ENCODE measurements around the gene KRT3.

KRT3 gene

DNA sequence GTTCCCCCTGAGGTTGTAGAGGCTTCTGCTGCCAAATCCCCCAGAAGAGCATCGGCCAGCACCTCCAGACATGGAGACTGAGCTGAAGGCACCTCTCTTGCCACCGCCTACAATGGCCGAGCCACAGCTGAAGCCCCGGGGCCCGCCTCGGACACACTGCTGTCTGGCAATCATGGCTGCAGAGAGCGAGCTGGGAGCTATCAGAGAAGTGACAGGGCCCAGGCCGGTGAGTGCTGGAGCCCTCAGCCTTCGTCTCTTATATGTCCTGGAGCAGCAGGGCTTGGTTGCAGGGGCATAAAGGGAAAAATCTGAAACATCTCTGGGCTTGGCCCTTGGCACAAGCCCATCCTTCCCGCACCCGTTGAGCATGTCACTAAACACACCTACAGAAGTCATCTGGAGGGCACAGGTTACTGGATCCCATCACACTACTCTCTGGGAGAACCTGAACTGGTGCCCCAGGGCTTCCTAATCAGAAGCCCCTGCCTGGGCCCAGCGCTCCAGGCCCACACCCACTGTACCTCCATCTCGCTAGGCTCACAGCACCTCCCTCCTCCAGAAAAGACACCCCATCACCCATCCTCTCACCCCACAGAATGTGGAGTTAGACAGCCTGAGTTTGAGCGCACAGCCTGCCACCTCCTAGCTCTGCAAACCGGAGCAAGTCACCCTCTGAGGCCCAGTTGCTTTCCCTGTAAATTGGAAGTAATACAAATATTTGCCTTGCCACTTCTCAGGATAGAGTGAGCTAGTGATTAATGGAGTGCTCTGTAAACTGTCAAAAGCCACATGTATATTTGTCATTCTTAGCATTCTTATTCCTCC lies 18.2 kb upstream of the KRT3 start, which contains the start of gene KRT4:
Gene KRT4, minus strand, starts transcription at position 232 of the 825 bp plus-strand sequence. Its CDS starts 58 bp downstream, at position 174.
- no peak for DNase-seq (ENCODE audit: low read depth)

DNA sequence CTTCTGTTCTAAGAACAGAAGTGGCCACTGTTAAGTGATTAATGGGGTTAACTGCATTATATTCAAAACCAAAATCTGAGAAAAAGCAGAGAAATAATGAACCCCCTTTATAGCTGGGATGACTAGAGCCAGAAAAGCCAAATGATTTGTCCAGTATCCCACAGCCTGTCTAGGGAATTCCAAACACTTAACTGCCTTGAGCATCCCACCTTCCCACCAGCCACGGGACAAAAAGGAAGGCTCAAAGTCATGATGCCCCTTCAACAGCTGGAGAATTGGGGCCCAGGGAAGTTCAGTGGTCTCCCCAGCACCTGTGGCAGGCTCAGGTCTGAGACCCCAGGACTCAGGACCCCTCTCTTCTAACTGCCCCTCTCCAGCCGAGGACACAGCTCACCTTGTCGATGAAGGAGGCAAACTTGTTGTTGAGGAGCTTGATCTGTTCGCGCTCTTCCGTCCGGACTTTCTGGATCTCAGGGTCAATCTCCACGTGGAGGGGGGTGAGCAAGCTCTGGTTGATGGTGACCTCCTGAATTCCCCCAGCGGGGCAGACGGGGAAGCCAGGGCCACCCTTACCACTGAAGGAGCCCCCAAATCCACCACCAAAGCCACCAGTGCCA lies 17.4 kb upstream of the KRT3 start:
- no peak for DNase-seq (ENCODE audit: low read depth)

DNA sequence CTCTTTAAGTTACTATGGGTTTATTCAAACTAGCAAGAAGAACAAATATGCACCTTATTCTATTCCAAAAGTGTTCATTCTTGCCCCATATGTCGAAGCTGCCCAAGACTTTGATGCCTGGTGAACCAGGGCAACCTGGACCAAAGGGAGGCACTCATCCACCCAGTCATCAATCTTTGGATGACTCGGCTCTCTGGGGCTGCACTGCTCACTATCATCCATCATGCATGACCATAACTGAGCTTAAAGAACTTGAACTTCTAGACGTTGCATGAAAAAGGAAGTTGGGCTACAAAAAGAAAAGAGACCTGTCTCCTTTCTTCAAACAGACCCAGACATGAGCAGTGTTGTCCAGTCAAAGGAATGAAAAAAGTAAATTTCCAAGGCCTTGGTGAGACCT lies 16.8 kb upstream of the KRT3 start:
- no peak for DNase-seq (ENCODE audit: low read depth)

DNA sequence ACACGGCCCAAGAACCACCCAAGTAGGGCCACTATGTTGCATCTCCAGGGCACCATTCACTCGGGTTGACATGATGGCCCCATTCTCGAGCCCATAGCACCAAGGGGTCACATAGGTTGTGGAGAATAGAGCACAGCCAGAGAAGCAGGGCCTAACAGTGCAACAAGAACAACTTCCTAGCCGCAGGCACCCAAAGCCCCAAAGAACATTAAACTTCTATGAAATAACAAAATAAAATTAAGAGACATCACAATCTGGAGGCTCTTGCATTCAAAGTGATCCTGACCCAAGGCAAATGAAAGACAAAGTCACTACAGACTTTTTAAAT lies 16.1 kb upstream of the KRT3 start:
- no peak for DNase-seq (ENCODE audit: low read depth)

DNA sequence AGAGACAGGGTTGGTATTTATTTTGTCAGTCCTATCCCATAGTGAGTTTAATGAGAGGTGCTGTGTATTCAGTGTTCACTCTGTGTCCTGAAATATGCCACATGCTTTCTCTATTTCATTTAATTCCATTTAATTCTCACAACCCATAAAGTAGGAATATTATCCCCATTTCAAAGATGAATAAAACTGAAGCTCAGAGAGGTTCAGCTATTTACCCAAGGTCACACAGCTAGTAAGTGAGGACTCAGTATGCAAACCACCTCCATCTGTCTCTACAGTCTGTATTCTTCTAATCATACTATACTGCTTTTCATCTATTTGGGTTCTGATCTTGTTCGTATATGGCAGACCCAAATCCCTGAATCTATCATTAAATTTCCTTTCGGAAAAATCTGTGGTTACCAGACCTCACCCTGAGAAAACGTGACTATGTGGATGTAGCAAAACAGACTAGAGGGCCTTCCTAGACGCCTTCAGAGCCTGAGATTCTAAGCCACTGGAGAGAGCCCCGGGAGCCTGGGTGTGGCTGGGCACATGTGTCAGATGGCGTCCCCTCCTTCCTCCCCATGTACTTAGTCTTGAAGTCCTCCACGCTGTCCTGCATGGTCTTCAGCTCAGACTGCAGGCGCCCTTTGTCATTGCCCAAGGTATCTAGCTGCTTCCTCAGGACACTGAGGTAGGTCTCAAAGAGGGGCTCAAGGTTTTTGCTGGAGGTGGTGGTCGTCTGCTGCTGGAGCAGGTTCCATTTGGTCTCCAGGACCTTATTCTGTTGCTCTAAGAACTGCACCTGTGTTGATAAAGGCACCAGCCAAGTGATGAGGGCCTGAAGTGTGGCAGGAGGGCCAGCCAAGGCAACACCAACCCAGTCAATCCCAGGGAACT lies 15.5 kb upstream of the KRT3 start:
- DNase-seq (ENCODE audit: low read depth): no peak

DNA sequence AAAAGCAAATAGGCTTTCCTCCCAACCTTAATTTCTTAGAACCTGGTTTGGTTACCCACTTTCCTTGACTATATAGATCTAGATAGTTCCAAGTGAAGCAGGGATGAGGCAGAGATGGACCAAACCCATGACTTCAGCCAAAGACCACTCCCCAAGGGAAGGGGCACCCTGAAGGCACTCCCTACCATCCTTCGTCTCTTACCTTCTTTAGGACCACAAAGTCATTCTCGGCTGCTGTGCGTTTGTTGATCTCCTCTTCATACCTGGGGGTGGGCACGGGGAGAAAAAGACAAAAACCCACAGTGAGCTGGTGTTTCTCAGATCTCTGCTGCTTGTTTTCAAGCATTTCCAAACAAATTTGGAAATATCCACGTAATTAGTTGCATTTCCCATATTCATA lies 14.6 kb upstream of the KRT3 start:
- no peak for DNase-seq (ENCODE audit: low read depth)

DNA sequence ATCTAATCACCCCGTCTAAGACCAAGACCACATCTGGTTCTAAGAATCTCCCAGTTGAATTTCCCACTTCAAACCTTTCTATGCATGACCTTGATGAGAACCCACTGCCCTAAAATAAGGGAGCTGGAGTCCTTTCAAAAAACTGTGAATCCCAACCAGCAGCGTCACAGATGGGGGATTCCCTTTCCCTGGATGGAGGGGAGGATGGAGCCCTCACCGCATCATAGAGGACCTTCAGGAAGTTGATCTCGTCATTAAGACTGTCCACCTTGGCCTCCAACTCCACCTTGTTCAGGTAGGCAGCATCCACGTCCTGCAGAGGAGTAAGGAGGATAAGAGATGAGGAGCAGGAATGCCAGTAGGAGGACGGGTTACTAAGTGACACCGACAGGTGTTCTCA lies 13.2 kb upstream of the KRT3 start:
- no peak for DNase-seq (ENCODE audit: low read depth)

DNA sequence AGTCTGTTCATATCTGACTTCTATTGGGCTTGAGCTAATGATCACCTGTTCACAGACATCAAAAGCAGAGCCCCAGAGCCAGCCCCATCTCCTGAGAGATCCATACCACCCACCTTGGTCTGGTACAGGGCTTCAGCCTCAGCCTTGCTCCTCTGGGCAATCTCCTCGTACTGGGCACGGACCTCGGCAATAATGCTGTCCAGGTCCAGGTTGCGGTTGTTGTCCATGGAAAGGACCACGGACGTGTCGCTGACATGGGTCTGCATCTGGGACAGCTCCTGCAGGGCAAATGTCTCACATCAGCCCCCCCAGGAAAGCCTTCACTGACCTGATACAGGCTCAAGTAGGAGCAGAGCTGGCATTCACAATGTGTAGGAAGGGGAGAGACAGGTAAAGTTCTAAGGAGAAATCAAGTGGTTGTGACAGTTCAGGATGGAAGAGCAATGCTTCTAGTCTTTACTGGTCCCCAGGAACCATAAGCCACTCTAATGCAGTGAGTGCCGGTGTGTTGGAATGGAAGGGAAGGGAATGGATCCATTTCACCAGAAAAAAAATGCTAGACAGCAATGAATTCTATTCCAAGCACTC lies 12.8 kb upstream of the KRT3 start:
- no peak for DNase-seq (ENCODE audit: low read depth)

DNA sequence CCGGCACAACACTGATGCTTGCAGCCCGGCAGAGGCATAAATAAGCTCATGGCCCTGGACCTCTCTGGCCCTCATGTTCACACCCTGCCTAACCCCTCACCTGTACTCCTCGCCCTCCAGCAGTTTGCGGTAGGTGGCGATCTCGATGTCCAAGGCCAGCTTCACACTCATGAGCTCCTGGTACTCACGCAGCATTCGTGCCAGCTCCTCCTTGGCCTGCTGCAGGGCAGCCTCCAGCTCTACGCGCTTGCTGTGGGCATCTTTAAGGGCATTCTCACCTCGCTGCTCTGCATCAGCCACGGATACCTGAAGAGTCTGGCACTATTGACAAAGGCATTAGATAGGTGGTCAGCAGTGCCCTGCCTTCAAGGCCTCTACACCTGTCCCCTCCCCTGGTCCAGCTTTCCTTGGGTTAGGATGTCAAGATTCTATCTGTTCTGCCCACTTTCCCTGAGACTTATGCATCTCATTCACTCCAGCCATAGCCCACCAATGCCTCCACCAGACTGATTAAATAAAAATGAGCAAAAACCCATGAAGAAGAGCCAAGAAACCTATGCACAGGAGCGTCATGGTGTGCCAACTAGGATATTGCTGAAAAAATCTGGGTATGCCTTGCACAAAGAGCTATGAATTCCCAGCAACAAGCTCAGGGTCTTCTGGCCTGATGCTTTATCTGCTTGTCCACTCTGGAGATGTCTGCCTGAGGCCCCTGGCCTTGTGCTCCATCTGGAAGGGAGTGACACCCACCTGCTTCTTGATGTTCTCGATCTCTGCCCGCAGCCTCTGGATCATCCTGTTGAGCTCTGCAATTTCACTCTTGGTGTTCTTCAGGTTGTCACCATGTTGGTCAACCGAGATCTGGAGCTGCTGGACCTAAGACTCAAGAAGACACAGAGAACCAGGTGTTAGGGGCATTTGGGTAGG lies 11.9 kb upstream of the KRT3 start:
- DNase-seq (ENCODE audit: low read depth): no peak

DNA sequence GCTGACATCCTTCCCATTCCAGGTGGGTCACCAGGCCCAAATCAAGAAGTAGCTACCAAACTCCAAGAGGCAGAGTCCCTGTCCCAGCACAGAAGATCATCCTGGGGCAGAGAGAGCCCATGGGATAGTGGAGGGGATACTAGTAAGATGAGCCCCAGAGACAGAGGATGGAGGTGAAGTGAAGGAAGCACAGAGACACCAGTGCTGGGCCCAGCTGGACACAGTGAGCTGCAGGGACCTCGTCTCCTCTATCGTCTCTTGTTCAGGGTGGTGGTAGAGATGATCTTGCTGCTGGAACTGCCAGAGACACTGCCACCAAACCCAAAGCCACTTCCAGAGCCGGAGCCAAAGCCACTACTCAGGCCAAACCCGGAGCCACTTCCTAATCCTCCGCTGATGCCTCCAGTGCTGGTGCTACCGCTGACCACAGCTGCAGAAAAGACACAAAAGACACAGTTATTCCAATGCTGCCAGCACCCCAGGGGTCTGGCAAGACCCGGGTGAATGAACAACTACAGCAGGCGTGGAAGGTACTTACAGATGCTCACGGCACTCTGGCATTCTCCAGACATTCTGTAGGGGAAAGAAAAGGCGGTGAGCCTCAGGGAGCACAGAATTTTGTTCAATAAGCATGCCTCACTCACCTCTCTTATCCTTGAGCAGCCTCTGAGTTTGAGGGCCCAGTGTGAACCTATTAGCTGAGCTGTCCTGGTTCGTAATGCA lies 11.1 kb upstream of the KRT3 start:
- no peak for DNase-seq (ENCODE audit: low read depth)

DNA sequence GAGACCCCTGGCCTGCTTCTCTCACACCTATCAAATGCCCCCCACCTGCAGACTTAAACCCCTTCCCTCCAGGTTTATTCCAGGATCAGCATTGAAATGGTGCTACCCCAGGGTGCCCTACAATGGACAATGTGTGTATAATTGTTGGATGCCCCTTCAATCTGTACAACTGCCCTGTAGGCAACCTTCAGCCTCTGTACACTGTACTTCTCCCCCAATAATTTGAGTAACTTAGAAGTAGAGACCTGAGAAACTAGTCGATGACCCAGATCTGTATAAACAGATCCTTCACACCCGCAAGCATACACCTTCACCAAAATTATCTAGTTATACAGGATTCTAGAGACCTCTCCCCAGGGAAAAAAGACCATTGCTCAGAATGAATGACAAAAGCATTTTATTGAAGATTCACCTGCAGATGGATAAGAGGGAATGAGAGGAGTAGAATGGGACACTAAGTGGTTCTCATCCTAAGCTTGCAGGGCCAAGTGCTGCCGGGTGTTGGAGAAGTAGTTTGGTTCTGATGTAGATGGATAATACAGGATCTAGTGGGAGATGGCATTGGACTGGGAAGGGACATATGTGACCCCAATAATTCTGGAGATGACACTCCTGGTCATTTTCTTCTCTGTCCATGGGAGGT lies 10.4 kb upstream of the KRT3 start:
- DNase-seq (ENCODE audit: low read depth): no peak

DNA sequence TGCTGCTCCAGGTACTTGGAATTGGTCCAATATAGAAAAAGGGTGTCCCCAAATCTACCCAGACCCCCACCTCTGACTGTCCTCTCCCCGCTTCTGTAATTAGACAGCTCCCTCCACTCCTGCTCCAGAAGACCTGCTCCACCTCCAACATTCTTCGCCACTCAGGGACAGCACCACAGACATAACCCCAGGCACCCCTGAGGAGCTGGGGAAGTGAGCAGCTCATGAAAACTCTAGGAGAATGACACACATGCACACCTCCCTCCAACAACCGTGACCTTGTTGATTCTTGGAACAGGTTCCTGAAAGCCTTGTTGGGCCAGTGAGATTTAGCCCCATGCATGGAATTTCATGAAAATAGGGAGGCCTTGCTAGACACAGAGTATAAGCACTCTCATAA lies 9.8 kb upstream of the KRT3 start:
- no peak for DNase-seq (ENCODE audit: low read depth)

DNA sequence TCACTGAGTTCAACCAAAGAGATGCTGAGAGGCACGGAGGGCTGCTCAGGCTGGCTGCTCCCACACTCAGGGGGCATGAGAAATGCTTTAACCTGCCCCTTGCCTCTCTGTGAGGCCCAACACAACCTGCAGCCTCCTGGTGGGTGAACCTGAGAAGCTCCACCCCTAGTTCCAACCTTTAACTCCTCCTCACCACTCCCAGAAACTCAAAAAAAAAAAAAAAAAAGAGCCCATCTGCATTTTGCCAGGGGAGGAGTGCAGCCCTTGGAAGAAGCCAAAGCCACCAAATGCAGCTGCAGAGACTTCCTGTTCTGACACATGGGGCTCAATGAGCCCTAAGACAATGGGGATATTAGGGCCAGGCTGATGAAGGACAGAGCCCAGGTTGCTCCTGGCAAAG lies 9.1 kb upstream of the KRT3 start:
- DNase-seq (ENCODE audit: low read depth): no peak

DNA sequence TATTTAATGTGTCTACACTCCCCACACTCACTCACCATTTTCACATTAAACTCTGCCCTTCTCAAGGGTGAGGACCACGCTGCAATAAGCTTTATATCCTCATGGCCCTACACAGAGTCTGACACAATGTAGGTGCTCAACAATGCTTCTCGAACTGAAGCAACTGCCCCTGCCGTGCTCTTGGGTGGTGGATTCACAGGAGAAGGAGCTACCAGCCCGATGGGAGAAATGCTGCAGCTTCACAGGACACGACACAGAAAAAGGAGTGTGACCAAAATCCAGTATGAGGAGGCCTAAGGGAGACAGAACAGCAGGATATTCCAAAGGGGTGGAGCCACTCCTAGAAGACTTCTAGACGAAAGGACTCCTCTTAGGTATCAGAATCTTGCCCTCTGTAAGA lies 6.5 kb upstream of the KRT3 start:
- DNase-seq (ENCODE audit: low read depth): no peak

DNA sequence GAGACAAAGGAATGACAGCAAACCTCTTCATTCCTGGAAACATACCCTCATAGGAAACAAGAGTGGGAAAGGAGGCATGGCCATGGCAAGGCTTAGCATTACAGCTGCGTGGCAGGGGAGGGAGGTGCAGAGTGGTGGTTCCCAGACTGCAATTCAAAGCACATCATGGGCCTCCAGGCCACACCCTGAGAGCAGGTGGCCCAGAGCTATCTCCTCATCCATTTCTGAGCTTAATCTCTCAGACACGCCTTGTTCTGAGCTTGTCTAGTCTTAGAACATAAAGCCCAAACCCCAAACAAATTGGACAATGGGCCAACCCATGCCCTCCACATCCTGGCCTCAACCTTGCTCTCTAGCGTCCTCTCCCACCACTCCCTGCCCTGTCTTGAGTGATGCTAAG lies 5.9 kb upstream of the KRT3 start:
- DNase-seq (ENCODE audit: low read depth): no peak

DNA sequence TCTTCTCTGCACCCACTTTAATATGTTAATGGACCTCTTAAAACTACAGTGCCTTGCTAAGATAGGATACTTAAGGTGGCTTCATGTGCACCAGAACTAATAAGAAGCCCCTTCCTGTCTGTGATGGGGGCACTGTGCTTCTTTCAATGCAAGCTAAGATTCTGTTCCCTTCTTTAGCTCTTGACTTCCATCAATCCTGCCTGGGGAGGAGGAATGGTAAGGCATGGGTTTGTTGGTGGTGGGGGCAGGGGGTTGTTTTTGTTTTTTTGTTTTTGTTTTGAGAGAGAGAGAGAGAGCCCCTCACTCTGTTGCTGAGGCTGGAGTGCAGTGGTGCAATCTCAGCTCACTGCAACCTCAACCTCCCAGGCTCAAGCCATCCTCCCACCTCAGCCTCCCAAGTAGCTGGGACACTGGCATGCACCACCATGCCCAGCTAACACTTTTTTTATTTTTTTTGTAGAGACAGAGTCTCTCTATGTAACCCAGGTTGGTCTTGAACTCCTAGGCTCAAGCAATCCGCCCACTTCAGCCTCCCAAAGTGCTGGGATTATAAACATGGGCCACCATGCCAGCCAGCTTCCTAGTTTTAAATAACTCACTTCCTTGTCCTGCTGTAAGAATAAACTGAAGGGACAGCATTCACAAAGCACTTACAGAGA lies 4.5 kb upstream of the KRT3 start:
- DNase-seq (ENCODE audit: low read depth): no peak

DNA sequence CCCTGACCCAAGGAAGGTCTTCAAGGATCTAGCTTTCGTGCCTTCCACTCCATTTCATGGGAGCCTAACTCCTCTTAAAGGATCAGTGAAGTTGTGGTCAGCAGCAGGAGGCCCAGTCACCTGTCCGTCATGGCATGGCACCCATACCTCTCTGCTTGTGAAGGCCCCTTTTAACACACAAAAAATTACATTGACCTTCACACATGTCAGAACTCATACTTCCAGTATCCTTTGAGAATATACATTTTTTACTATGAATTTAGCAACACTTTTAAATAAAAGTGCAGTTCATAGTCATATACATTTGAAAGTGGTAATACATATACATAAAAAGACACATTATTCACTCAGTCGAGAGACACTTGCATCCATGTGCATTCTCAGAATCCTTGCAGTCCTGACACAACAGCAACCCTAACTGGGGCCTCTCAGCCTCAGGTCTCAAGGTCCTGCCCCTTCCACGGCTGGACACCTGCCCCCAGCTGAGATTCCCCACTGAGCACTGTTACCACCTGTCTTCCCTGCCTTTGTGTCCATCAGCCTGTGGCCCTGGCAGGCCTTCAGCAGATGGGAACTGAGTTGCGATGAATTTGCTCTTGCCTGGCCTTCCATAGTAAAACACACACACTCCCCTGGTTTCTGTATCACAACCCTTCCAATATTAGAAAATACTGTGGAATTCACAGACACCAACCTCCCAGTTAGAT lies 3.7 kb upstream of the KRT3 start:
- no peak for DNase-seq (ENCODE audit: low read depth)

DNA sequence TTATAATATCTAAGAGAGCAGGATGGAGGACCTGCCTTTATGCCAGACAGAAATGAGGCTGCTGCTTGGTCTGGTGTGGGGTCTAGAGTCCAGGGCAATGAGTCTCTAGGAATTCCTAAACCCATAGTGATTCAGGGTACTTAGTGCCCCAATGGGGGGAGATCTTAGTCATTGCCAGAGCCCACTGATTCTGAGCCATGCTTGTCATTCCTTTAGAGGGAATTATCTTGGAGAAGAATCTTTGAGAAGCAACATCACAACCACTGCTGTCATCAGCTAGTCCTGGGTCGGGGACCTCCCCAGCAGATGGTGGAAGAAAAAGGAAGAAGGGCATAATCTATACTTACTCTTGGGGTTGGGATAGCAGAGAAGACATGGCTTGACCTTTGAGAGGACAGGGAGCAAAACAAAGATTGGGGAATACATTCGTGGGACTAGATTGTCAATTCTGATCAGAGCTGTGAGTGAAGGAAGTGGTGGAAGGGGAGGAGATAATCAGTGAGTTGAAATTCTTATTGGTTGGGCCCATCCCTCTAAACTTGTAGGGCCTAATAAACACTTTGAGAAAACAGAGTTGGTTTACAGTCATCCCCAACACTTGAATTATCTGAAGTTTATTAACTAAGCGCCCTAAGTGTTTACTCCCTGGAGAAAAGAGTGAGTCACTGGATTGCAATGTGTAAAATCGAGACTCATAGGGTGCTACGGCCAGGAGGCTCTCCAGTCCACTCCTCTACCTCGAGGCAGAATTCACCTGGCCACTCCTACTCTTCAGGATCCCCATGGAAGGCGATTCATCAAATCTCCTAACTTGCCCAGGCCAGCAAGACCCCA lies 3.0 kb upstream of the KRT3 start:
- no peak for DNase-seq (ENCODE audit: low read depth)

Measured in stimulated activated CD8-positive, alpha-beta memory T cell treated with anti-CD3 and anti-CD28 coated beads, Interleukin-12 subunit alpha, Interleukin-12 subunit beta, amount 100 ng/mL, for 1 hour (primary cell).